ENCODE measurements around the gene HIRA.
A peak's percentile ranks its signal among the peaks of the same experiment; 100 is the strongest.
"Not testable (repeated sequence)": the region's sequence is repeated elsewhere in the genome, so short reads cannot be mapped to it uniquely, and the experiment has no call there.

Gene HIRA

GRCh38 chr22:19330205-19330604 is 101.3 kb downstream of the HIRA start:
- DNase-seq (ENCODE audit: low read depth): not testable (repeated sequence)

GRCh38 chr22:19329454-19329853 is 102.1 kb downstream of the HIRA start:
- no peak for DNase-seq (ENCODE audit: low read depth)

GRCh38 chr22:19325296-19325948 is 106.1 kb downstream of the HIRA start:
- no peak for DNase-seq (ENCODE audit: low read depth)

- DNase-seq (ENCODE audit: low read depth): not testable (repeated sequence)
These were observed 108.1 kb downstream of the HIRA start for GRCh38 chr22:19323420-19323819.

GRCh38 chr22:19321757-19322156 is 109.8 kb downstream of the HIRA start:
- no peak for DNase-seq (ENCODE audit: low read depth)

- not testable (repeated sequence) for DNase-seq (ENCODE audit: low read depth)
These were observed 111.4 kb downstream of the HIRA start for GRCh38 chr22:19320136-19320535.

- no peak for DNase-seq (ENCODE audit: low read depth)
These were observed 112.3 kb downstream of the HIRA start for GRCh38 chr22:19319281-19319680.

GRCh38 chr22:19317865-19318264 is 113.7 kb downstream of the HIRA start:
- DNase-seq (ENCODE audit: low read depth): no peak

- DNase-seq (ENCODE audit: low read depth): no peak
These were observed 123.7 kb downstream of the HIRA start for GRCh38 chr22:19307872-19308271.

- not testable (repeated sequence) for DNase-seq (ENCODE audit: low read depth)
These were observed 125.0 kb downstream of the HIRA start for GRCh38 chr22:19306535-19306934.

GRCh38 chr22:19304547-19304946 is 127.0 kb downstream of the HIRA start:
- no peak for DNase-seq (ENCODE audit: low read depth)

GRCh38 chr22:19303785-19304184 is 127.7 kb downstream of the HIRA start:
- no peak for DNase-seq (ENCODE audit: low read depth)

GRCh38 chr22:19295733-19296132 is 135.8 kb downstream of the HIRA start:
- no peak for DNase-seq (ENCODE audit: low read depth)

GRCh38 chr22:19292458-19293230 is 138.9 kb downstream of the HIRA start:
- no peak for DNase-seq (ENCODE audit: low read depth)

- DNase-seq (ENCODE audit: low read depth): peak; percentile 43
These were observed 139.7 kb downstream of the HIRA start, which contains the start of gene CLTCL1 for GRCh38 chr22:19291580-19292457. Gene CLTCL1 (minus strand): TSS chr22:19291719. CDS start chr22:19291641, 78 bp downstream.

- DNase-seq (ENCODE audit: low read depth): no peak
These were observed 140.3 kb downstream of the HIRA start for GRCh38 chr22:19291218-19291579.

- DNase-seq (ENCODE audit: low read depth): no peak
These were observed 140.9 kb downstream of the HIRA start for GRCh38 chr22:19290400-19291217.

- no peak for DNase-seq (ENCODE audit: low read depth)
These were observed 141.9 kb downstream of the HIRA start for GRCh38 chr22:19289475-19290161.

GRCh38 chr22:19287889-19288288 is 143.6 kb downstream of the HIRA start:
- DNase-seq (ENCODE audit: low read depth): no peak

- no peak for DNase-seq (ENCODE audit: low read depth)
These were observed 144.3 kb downstream of the HIRA start for GRCh38 chr22:19287076-19287707.

- DNase-seq (ENCODE audit: low read depth): no peak
These were observed 145.7 kb downstream of the HIRA start for GRCh38 chr22:19285831-19286230.

Measured in stimulated activated CD8-positive, alpha-beta memory T cell treated with anti-CD3 and anti-CD28 coated beads, Interleukin-12 subunit alpha, Interleukin-12 subunit beta, amount 100 ng/mL, for 1 hour (primary cell).